H4 (cell line): ENCODE measurements around the gene VMP1. TPM values are rescaled to one million over a fixed set of nuclear protein-coding genes. Genes with fewer than 3 reads are reported as not detected.
"Not testable (repeated sequence)": the region's sequence is repeated elsewhere in the genome, so short reads cannot be mapped to it uniquely, and the experiment has no call there.

Source experiments
- DNase-seq: peaks from one replicate; pipeline ENCODE4 v3.0.0-alpha.2; 2015; ENCODE audit warnings: low spot score
- total RNA-seq: library from RNA; depleted of rRNA; stranded (reverse); fragments of >200 nt; shearing (Covaris generic); gene quantifications from 2 replicates; pipeline ENCODE4 v1.2.3, GENCODE V29; 2014

VMP1 gene
- total RNA-seq, 1 experiment from 2014 or later = 224 TPM

DNA sequence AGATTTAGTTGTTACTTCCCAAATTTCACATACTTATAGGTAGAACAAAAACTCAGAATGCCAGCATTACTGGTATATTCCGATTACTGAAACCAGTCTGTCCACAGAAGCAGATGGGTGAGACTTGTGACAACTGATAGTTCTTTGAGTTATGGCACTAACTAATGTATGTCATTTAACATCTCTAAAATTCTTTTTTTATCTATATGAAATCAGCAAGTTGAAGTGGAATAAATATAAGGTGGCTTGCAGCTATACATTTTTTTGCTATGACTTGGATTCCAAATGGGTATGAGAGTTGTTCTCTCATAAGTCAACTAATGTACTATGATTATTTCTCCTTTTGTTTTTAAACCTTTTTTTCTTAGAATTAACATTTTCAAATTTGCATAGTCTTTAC lies 69.1 kb downstream of the VMP1 start:
- DNase-seq = no peak

- DNase-seq = no peak
Measured at GRCh38 chr17:59777033-59777432, 69.6 kb downstream of the VMP1 start.

DNA sequence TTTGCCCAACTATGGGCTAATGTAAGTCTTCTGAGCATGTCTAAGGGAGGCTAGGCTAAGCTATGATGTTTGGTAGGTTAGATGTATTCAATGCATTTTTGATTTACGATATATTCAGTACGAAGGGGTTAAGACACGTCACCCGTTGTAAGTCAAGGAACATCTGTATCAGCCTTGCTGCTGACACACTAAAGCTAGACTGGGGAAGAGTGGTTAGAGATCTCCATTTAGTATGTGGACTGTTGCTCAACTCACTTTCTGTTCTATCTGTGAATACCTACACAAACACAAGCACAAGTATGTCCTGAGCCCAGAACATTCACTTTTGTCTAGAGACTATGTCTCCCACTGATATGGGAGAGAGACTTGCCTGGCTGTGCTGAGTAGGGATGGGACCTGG lies 71.5 kb downstream of the VMP1 start:
- no peak for DNase-seq

DNA sequence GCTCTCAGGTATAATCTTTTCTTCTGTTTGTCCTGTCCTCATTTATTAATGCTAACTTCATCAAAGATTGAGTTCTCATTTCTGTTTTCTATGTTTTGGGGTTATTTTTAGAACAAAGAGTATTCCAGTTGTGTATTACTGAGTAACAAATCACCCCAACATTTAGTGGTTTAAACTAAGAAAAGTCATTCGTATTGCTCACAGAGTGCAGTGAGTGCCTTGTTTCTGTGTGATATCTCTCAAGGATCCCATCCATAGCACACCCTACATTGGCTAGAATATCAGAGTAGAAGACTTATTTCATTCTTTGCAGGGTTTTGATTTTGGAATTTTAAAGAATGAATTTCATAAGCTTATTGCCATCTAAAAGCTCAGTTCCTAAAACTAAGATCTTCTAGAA lies 72.1 kb downstream of the VMP1 start:
- DNase-seq = no peak

DNA sequence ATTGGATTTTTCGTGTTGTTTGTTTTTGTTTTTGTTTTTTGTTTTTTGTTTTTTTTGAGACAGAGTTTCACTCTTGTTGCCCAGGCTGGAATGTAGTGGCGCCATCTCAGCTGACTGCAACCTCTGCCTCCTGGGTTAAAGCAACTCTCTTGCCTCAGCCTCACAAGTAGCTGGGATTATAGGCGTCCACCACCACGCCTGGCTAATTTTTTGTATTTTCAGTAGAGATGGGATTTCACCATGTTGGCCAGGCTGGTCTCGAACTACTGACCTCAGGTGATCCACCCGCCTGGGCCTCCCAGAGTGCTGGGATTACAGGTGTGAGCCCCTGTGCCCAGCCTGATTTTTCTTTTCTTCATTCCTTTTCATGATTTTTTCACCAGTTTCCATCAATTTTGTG lies 73.1 kb downstream of the VMP1 start:
- DNase-seq = not testable (repeated sequence)

DNA sequence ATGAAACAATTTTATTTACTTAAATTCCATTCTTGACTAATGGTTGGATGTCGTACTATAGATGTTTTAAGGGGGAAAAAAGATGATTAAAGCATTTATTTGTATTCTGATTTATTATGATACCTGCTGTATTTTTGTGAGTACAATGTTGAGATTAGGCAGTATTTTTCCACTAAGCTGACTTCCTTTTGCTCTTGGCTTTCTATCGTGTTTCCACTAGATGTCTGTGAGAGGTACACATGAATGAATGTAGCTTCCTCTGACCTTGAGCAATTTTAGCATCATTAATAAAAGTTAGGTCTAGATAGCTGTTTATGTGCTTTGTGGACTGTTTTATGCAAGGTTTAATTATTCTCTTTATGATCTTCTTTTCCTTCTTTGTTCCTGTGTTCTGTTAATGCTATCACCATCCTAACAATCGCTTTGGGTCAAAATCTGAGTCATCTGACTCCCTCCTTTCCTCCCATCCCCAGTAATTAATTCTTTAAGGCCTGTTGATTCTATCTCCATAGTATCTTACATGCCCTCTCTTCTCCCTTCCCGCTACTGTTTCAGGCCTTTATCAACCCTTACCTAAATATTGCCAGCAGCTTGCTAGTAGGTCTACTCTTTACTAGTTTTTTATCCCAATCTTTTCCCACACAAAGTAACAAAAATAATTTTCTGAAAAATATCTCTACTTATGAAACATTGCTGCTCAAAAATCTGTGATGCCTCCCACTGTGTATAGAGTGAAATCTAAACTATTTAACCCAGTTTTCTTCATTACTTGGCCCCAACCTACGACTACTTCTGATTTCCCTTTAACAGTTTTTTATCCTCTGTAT lies 76.0 kb downstream of the VMP1 start:
- DNase-seq = peak; percentile 70

DNA sequence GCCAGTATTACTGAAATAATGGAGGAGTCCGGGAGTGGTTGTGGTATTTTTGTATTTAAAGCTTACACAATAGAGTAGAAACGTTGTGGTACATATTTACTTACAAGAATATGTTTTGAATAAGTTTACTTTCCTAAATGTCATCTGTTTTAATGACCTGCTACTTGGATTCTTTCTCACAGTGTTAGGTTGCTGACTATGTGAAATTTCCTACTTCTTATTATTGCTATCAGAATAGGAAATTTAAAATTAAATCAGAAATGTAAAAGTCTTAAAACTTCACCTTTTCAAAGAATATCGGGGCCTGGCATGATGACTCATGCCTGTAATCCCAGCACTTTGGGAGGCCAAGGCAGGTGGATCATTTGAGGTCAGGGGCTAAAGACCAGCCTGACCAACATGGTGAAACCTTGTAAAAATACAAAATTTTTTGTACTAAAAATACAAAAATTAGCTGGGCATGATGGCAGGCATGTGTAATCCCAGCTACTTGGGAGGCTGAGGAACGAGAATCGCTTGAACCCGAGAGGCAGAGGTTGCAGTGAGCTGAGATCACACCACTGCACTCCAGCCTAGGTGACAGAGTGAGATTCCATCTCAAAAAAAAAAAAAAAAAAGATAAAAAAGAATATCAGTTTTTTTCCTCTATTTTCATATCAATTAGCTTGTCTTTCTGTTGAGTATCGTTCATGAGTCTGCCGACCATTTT lies 77.8 kb downstream of the VMP1 start:
- no peak for DNase-seq

DNA sequence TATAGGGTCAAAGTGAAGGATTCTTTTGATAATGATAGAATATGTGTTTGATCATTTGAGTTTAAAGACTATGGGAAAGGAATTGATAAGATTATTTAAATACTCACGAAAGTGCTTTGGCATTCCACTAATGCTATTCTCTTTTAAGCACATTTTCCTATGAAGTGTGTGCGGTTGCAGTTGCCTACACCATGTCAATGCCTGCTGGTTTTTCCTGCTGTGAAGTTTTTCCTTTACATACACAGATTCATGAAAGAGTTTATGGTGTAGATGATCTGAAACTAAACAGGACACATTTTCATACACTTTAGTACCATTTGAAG lies 78.7 kb downstream of the VMP1 start:
- no peak for DNase-seq

GRCh38 chr17:59786536-59787319 lies 79.3 kb downstream of the VMP1 start:
- peak; percentile 100 for DNase-seq

DNA sequence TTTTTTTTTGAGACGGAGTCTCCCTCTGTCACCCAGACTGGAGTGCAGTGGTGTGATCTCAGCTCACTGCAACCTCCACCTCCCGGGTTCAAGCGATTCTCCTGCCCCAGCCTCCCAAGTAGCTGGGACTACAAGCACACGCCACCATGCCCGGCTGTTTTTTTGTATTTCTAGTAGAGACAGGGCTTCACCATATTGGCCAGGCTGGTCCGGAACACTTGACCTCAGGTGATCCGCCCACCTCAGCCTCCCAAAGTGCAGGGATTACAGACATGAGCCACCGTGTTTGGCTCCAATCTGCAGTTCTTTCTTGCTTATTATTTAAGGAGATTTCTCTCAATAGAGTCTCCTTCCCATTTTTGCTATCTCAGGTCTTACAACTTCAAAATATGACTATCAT lies 82.4 kb downstream of the VMP1 start:
- DNase-seq = not testable (repeated sequence)

DNA sequence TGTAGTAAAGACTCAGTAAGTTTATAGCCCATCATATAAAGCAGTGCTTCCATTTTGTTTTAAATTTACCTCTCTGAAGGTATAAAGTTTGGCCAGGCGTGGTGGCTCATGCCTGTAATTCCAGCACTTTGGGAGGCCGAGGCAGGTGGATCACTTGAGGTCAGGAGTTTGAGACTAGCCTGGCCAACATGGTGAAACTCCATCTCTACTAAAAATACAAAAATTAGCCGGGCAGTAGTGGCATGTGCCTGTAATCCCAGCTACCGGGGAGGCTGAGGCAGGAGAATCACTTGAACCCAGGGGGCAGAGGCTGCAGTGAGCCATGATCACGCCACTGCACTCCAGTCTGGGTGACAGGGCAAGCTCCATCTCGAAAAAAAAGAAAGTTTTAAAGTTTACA lies 83.0 kb downstream of the VMP1 start:
- DNase-seq = not testable (repeated sequence)

DNA sequence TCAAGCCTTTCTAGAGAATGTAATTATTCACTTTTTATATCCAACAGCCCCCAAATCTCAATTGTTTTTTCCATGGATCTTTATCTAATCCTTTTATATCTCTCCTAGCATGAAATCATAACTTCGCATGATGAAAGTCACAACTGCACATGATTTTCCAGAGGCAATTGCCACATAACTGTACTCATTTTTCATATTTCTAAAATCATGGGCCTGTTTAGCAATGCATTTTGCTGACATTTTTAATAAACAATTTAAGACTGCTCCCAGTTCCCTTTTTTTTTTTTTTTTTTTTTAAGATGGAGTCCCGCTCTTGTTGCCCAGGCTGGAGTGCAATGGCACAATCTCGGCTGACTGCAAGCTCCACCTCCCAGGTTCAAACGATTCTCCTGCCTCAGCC lies 83.5 kb downstream of the VMP1 start:
- no peak for DNase-seq

DNA sequence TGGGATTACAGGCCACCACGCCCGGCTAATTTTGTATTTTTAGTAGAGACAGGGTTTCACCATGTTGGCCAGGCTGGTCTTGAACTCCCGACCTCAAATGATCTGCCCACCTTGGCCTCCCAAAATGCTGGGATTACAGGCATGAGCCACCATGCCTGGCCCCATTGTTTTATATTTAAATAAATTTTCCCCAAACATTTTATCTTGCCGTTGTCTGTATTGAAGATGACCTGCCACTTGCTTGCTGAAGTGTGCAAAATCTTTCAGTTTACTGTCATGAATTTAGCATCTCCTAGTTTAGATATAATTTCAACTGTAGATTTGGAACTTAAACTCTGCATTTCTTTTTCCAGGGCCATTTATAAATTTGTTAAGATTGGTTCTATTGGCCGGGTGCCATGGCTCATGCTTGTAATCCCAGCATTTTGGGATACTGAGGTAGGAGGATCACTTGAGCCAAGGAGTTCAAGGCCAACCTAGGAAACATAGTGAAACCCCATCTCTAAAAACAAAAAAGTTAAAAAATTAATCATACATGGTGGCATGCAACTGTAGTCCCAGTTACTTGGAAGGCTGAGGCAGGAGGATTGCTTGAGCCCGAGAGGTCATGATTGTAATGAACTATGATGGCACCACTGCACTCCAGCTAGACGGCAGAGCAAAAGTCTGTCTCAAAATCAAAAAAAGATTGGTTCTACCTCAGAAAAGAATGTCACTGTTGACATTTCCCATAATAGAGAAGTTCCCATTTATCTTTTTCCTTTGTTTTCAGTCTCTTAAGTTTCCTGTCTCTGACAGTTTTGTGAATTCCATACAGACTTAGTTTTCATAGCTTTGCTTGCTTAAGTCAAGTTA lies 84.4 kb downstream of the VMP1 start:
- DNase-seq = no peak

GRCh38 chr17:59792458-59792823 lies 85.0 kb downstream of the VMP1 start:
- not testable (repeated sequence) for DNase-seq

DNA sequence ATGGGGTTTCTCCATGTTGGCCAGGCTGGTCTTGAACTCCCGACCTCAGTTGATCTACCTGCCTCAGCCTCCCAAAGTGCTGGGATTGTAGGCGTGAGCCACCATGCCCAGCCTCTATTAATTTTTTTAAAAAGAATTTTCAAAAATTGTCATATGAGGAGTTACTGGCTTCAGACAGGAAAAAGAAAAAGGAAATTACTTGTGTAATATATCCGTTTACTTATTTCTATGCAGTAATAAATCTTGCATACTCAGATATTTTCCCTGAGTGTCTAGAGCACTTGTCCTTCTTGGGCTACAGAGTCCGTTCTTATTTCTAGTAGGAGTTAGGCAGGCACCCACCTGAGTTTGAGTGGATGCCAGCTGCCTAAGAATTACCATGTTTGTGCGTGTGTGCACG lies 85.8 kb downstream of the VMP1 start:
- DNase-seq = no peak

DNA sequence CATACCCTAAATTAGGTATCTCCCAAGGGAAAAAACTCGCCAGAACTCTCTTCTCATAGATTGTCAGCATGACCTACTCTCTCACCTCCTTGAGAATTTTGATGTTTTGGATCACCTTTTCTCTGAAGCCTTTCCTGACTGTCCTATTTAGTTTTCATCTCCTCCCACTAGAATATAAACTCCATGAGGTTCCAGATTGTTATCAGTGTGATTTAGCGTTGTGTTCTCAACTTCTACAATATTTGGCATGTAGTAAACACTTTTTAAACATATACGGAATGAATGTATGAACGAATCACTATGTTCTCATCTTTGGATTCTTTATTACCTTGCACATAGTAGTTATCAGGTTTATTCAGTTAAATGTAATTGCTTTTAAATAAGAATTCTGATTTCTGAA lies 88.7 kb downstream of the VMP1 start:
- no peak for DNase-seq

- DNase-seq = no peak
Measured at GRCh38 chr17:59796785-59797205, 89.3 kb downstream of the VMP1 start.

DNA sequence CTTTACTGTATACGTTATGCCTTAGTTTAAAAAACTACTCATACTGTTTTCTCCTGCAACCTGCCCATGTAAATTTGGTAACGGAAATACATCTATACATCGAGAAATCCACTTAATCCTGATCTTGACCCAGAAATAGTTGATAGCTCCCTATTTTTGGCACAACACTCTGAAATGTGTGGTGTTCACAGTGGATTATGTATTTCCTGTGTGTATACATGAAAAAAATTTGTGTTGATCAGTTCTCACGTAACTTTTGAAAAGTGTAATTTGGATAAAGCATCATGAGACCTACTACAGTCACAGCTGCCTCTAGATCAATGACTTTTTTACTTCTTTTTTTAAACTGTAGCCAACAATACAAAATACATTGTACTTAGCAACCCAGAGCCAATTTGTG lies 90.7 kb downstream of the VMP1 start:
- no peak for DNase-seq

- peak; percentile 85 for DNase-seq
Measured at GRCh38 chr17:59800530-59800942, 93.1 kb downstream of the VMP1 start.

GRCh38 chr17:59802160-59802559 lies 94.7 kb downstream of the VMP1 start:
- no peak for DNase-seq

DNA sequence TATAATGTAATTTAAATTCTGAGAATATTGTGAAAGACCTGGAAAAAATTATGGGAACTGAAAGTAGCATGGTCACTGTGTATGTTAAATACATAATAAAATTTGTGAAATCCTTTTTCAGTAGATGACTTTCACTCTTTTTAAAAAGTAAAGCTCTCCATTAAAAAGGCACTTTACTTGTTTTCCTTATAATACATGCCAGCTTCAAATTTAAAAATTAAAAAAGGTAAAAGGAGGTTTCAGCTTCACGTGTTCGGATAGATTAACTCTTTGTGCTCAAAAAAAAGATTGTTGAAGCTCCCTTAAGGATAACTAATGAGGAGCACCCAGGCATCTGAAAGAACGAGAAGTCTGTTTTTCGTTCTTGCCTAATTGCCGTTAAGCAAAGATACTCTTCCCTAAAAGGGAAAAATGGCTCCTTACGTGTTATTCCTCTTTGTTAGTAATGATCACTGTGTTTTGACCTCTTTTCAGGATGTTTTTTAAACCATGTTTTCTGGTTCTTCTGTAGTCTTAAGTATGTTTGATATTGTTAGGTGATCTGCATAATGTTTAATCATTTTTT lies 97.5 kb downstream of the VMP1 start:
- peak; percentile 47 for DNase-seq
